HCT116 (cell line): ENCODE data around the gene EEF1A2. TPM values are rescaled to one million over a fixed set of nuclear protein-coding genes. Genes with fewer than 3 reads are reported as not detected.
A peak's percentile ranks its signal among the peaks of the same experiment; 100 is the strongest.

Experiments
- ATAC-seq: fragments of 200-7000 bp; cut with Tn5 transposase; 2 replicates; pipeline ENCODE4 v1.9.1; 2020; ENCODE audit warnings: mild to moderate bottlenecking, moderate library complexity
- BruUV-seq: library from RNA; stranded (reverse); fragments of 400-500 nt; replicated peaks from 2 replicates; lab custom pipeline; 2021; lab: Mats Ljungman, UMichigan
- CTCF ChIA-PET: fragments of 300-600 bp; sonication (Branson Sonifier 250); formaldehyde crosslinking; loops from one replicate; lab custom pipeline; 2021; ENCODE audit warnings: antibody characterized with exemption; lab: Charles Lee
- POLR2A ChIA-PET: fragments of 300-600, 350-600 bp; sonication (Branson Sonifier 250); formaldehyde crosslinking; loops from one replicate; lab custom pipeline; 2021; ENCODE audit warnings: antibody characterized with exemption; lab: Charles Lee
- RAD21 ChIA-PET, 2 experiments: fragments of 300-600 bp; sonication (Branson Sonifier 250); formaldehyde crosslinking; loops; one replicate each; lab custom pipeline; 2023; ENCODE audit warnings: low total read pairs in 2 of 2; ENCODE audit not compliant: uncharacterized antibody in 2 of 2, unreplicated experiment in 2 of 2, low non-redundant PET in 1 of 2; lab: Charles Lee
- DNase-seq: peaks from one replicate; pipeline ENCODE4 v3.0.0-alpha.2; 2010; ENCODE audit warnings: low read depth, low spot score
- H2AFZ ChIP-seq: fragments of 200-600 bp; shearing (Covaris generic), sonication (generic); 2 replicates; pipeline ENCODE4 v1.6.1; 2017; ENCODE audit warnings: low read depth, mixed run types, mixed read lengths, antibody characterized with exemption, low read length; ENCODE audit not compliant: poor library complexity, severe bottlenecking
- H3K27ac ChIP-seq: 2 replicates; pipeline ENCODE4 v1.5.1; 2012; ENCODE audit warnings: low read depth, low read length
- H3K27me3 ChIP-seq: fragments of 200-600 bp; sonication (generic); 2 replicates; pipeline ENCODE4 v1.6.1; 2016; ENCODE audit warnings: mixed run types, low read length, mixed read lengths; ENCODE audit not compliant: insufficient read depth
- H3K36me3 ChIP-seq, 2 experiments: fragments of 200-500 bp in 1 of 2; fragments of 200-600 bp in 1 of 2; sonication (Bioruptor generic) in 1 of 2; sonication (generic) in 1 of 2; 2 replicates each; pipeline versions ENCODE4 v1.5.1 to v1.6.1; 2014 to 2016; ENCODE audit warnings: low read length in 2 of 2, inconsistent platforms in 1 of 2, mixed read lengths in 1 of 2, mixed run types in 1 of 2; ENCODE audit not compliant: insufficient read depth in 2 of 2, control insufficient read depth in 1 of 2
- H3K4me1 ChIP-seq, 2 experiments: fragments of 200-600 bp in 1 of 2; sonication (generic) in 1 of 2; 2 replicates each; pipeline versions ENCODE4 v1.5.1 to v1.6.1; 2012 to 2017; ENCODE audit warnings: low read length in 2 of 2, inconsistent platforms in 1 of 2, mild to moderate bottlenecking in 1 of 2, mixed read lengths in 1 of 2, mixed run types in 1 of 2, moderate library complexity in 1 of 2; ENCODE audit not compliant: insufficient read depth in 2 of 2, control insufficient read depth in 1 of 2
- H3K4me2 ChIP-seq: fragments of 200-600 bp; sonication (generic); 2 replicates; pipeline ENCODE4 v1.6.1; 2017; ENCODE audit warnings: mixed run types, low read length, mixed read lengths
- H3K4me3 ChIP-seq, 2 experiments: fragments of 200-600 bp in 1 of 2; sonication (generic) in 1 of 2; replicated peaks in 1 of 2; 2 replicates each; pipeline ENCODE4 v1.5.1; 2011 to 2016; ENCODE audit warnings: low read length in 2 of 2, control low read depth in 1 of 2, low read depth in 1 of 2, mild to moderate bottlenecking in 1 of 2, mixed read lengths in 1 of 2, mixed run types in 1 of 2
- H3K79me2 ChIP-seq: fragments of 200-600 bp; sonication (generic); 2 replicates; pipeline ENCODE4 v1.6.1; 2017; ENCODE audit warnings: mild to moderate bottlenecking, mixed run types, low read length, moderate library complexity, mixed read lengths; ENCODE audit not compliant: insufficient read depth
- H3K9ac ChIP-seq: fragments of 200-600 bp; sonication (generic); 2 replicates; pipeline ENCODE4 v1.6.1; 2016; ENCODE audit warnings: low read length, mixed read lengths
- H3K9me2 ChIP-seq: fragments of 200-600 bp; sonication (generic), shearing (Covaris generic); 2 replicates; pipeline ENCODE4 v1.6.1; 2017; ENCODE audit warnings: mixed run types, mild to moderate bottlenecking, moderate library complexity; ENCODE audit not compliant: insufficient read depth
- H3K9me3 ChIP-seq, 2 experiments: fragments of 200-500 bp in 1 of 2; fragments of 200-600 bp in 1 of 2; sonication (Bioruptor generic) in 1 of 2; sonication (generic) in 1 of 2; 2 replicates each; pipeline ENCODE4 v1.6.1; 2014 to 2017; ENCODE audit warnings: low read length in 2 of 2, mixed read lengths in 2 of 2, inconsistent platforms in 1 of 2, low read depth in 1 of 2, mild to moderate bottlenecking in 1 of 2, mixed run types in 1 of 2, moderate library complexity in 1 of 2; ENCODE audit not compliant: control insufficient read depth in 1 of 2, insufficient read depth in 1 of 2
- H4K20me1 ChIP-seq: fragments of 200-600 bp; sonication (generic), shearing (Covaris generic); 2 replicates; pipeline ENCODE4 v1.6.1; 2017; ENCODE audit warnings: mixed run types, mild to moderate bottlenecking, moderate library complexity; ENCODE audit not compliant: insufficient read depth
- EGR1 ChIP-seq: IDR thresholded peaks from 2 replicates; pipeline ENCODE4 v1.6.1; 2012; ENCODE audit warnings: low read depth
- POLR2AphosphoS5 ChIP-seq: IDR thresholded peaks from 2 replicates; pipeline ENCODE4 v1.6.1; 2011; ENCODE audit warnings: mild to moderate bottlenecking, low read depth, low read length, moderate library complexity
- RAD21 ChIP-seq: IDR thresholded peaks from 2 replicates; pipeline ENCODE4 v1.6.1; 2012; ENCODE audit warnings: low read depth, mild to moderate bottlenecking
- SIN3A ChIP-seq: IDR thresholded peaks from 2 replicates; pipeline ENCODE4 v1.6.1; 2012; ENCODE audit warnings: low read depth
- SRF ChIP-seq: IDR thresholded peaks from 2 replicates; pipeline ENCODE4 v1.6.1; 2012; ENCODE audit warnings: low read depth
- intact Hi-C: fragments of 100-400 bp; cut with micrococcal nuclease; formaldehyde crosslinking; loops from 2 replicates; pipeline ENCODE4 v1.10.0; 2022
- total RNA-seq: library from RNA; stranded (reverse); gene quantifications from one replicate; pipeline ENCODE4 v1.2.1, GENCODE V29; 2021; ENCODE audit not compliant: unreplicated experiment
- TF ChIP-seq, protein P1 (sequence below): IDR thresholded peaks from 2 replicates; pipeline ENCODE4 v1.6.1; 2012
- TF ChIP-seq, protein P2 (sequence below): IDR thresholded peaks from 2 replicates; pipeline ENCODE4 v1.6.1; 2012

The EEF1A2 gene
- total RNA-seq, 1 experiment from 2014 or later = 454 TPM

DNA sequence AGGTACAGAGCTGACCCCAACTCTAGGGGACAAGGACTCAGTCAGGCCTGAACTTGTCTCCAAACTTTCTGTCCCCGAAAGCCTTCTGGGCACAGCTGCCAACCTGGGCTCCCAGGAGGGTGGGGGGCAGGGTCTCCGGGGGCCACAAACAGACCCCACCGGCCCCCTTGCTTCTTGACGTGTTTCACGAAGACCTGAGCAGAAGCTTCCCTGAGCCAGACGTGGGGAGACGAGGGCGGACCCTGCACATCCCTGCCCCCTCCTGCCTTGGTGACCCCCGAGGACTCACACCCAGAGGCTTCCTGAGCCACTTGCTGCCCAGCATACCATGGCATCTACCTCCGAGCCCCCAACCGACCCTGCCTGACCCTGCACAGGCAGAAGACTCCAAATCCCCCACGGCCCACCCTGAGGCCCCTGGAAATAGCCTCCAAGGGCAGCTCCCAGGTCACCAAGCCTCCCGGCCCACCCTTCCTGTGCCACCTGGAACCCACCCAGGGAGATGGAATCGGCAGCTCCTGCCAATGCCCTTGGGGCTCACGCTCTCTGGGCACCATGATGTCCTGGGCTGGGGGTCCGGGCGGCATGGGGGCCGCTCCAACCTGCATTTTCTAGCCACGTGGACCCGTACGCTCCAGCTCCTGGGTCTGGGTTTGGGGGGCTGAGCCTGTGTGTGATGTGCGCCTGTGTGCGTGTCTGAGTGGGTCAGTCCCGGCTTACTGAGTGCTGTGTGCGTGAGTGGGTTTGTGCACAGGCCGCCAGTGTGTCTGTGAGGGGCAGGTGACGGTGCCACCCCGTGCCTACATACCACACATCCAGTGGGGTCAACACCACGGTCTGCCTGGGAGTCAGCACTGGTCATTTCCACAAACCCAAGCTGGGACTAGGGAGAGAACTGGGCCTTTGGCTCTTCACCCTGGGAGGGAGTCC is 40.8 kb upstream of the EEF1A2 start:
- Histone ChIP-seq H3K4me3 (no peak overlapping the region), H3K79me2 (no peaks in the 10 kb centered on the region), H3K9ac (no peak overlapping the region), H3K9me3 (no peaks in the 10 kb centered on the region), H3K27me3 (no peaks in the 10 kb centered on the region), H3K4me1 (peaks cover 46 to 94% of the 10 kb centered on the region in 2 experiments), H3K27ac (peak overlapping the region; percentile 97), H3K36me3 (no peaks in the 10 kb centered on the region), H2AFZ (no peak overlapping the region), H4K20me1 (no peaks in the 10 kb centered on the region), H3K9me2 (no peaks in the 10 kb centered on the region), H3K4me2 (peak overlapping the region; percentile 99; the same call in 1 of the 2 replicates)
- DNase-seq (no peak), ATAC-seq (no peak)
- CTCF ChIA-PET = interaction anchor here (2.4 to 3.3 kb wide), 2 partner anchors 34 to 434 kb away, joined by 24 to 30 read pairs; partner anchors contain the start of gene HELZ2
- RAD21 ChIA-PET = no interaction called here
- TF ChIP-seq SIN3A (no peak), RAD21 (no peak)
- TF ChIP-seq, protein P1, sequence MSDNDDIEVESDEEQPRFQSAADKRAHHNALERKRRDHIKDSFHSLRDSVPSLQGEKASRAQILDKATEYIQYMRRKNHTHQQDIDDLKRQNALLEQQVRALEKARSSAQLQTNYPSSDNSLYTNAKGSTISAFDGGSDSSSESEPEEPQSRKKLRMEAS = no peak
- TF ChIP-seq, protein P2, sequence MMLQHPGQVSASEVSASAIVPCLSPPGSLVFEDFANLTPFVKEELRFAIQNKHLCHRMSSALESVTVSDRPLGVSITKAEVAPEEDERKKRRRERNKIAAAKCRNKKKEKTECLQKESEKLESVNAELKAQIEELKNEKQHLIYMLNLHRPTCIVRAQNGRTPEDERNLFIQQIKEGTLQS = no peak
- no TSS peak for BruUV-seq
- POLR2A ChIA-PET = interaction anchor here (1.3 kb wide), 1 partner anchor 434 kb away, joined by 3 read pairs; no protein-coding TSS in a partner anchor
- intact Hi-C loops = loop anchor here (2.0 to 10.0 kb wide), 8 partner anchors 33 to 435 kb away; partner anchors contain the start of genes GMEB2, TNFRSF6B and TPD52L2

DNA sequence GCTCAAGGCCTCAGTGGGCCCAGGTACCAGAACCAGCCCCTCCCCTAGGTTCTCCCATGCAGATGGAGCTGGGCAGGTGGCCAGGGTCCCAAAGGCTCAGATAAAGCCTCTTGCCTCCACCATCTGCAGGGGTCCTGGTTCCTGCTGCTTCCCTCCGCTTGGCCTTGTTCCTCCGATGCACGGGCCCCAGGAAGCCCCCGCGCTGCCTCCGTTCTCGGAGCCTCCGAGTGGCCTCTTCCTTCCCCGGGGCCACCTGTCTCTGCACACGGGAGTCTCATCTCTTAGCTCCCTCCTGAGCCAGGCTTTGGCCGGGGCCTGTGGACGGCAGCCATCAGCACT is 40.2 kb upstream of the EEF1A2 start:
- BruUV-seq = no TSS peak
- Histone ChIP-seq H3K9me2 (no peaks in the 10 kb centered on the region), H3K4me2 (peak overlapping the region; percentile 99), H3K36me3 (no peaks in the 10 kb centered on the region), H3K79me2 (no peaks in the 10 kb centered on the region), H3K9ac (peak overlapping the region; percentile 76; the same call in 1 of the 2 replicates), H3K4me3 (no peak overlapping the region), H3K9me3 (no peaks in the 10 kb centered on the region), H3K27ac (peak overlapping the region; percentile 97), H3K4me1 (peaks cover 46 to 94% of the 10 kb centered on the region in 2 experiments), H4K20me1 (no peaks in the 10 kb centered on the region), H2AFZ (no peak overlapping the region), H3K27me3 (no peaks in the 10 kb centered on the region)
- DNase-seq = no peak
- ChIA-PET POLR2A (interaction anchor here (1.3 to 3.3 kb wide), 2 partner anchors 16 to 434 kb away, joined by 3 to 9 read pairs; no protein-coding TSS in a partner anchor), CTCF (interaction anchor here (1.8 to 3.3 kb wide), 6 partner anchors 11 to 581 kb away, joined by 8 to 30 read pairs (median 16); partner anchors contain the start of genes HELZ2 and TPD52L2), RAD21 (interaction anchor here (1.4 to 2.0 kb wide), 2 partner anchors 14 to 103 kb away, joined by 3 to 8 read pairs; no protein-coding TSS in a partner anchor)
- TF ChIP-seq EGR1 (no peak), POLR2AphosphoS5 (peak; percentile 4; the same call in 1 of the 2 replicates), SRF (no peak)
- intact Hi-C loops = loop anchor here (2.0 to 10.0 kb wide), 8 partner anchors 34 to 436 kb away; partner anchors contain the start of genes GMEB2, TNFRSF6B and TPD52L2
- no peak for ATAC-seq
